Activated effector memory CD4-positive, alpha-beta T cell treated with anti-CD3 and anti-CD28 coated beads, Interleukin-2, amount 50 U/mL, for 16 hours (primary cell): Measurements from ENCODE around the gene LOXL1.

Experiments used
- DNase-seq: peaks from one replicate; pipeline ENCODE4 v3.0.0-alpha.2; 2020

The LOXL1 gene

DNA sequence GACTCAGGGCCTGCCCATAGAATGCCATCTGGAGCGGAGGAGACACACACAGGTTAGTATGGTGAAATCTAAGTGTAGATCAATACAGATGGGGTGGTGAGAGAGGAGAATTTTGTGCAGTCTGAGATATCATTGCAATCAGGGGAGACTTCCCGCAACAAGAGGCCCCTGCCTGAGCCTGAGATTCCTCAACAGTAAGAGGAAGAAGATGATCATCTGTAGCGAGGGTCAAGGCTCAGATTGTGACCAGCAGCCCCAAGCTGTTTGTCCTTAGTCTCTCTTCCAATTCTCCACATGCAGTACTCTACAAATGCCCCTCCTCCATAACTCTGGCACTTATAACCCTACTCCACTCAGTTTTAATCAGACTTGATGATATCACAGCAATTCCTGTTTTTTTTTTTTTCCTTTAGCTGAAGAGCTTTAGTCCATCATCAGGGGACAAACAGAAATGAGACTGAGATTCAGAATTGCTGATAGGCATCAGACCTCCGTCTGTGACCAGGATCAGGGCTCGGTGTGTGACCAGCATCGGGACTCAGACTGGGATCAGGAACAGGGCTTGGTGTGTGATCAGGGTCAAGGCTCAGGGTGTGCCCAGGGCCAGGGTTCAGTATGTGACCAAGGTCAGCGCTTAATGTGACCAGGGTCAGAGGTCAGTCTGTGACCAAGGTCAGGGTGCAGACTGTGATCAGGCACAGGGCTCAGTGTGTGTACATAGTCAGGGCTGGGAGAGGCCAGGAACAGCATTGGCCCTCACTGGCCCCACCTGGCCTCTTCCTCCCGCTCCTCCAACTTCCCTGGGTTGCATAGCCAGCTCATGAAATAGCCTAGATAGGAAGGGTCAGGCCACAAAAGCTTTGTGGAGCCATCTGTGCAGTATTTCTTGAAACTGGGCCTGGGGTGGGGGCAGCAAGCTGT, 14.1 kb downstream of the LOXL1 start:
- DNase-seq: no peak

DNA sequence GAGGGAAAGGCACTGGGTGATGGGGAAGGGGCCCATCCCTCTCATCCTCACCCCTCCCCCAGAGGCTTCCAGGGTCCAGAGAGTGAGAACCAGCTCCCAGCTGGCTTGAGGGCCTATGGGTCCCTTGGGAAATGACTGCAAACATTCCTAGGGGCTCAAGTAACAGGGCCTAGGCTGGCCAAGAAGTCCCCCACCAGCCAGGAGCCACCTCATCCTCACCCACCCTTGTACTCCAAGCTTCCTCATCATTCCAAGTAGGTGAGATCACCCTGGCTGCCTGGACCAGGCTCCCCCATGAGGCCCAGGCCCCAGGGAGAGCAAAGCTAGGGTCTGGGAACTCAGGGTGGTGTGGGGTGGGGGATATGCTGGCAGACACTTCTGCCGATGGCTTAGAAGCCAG, 14.8 kb downstream of the LOXL1 start:
- no peak for DNase-seq

DNA sequence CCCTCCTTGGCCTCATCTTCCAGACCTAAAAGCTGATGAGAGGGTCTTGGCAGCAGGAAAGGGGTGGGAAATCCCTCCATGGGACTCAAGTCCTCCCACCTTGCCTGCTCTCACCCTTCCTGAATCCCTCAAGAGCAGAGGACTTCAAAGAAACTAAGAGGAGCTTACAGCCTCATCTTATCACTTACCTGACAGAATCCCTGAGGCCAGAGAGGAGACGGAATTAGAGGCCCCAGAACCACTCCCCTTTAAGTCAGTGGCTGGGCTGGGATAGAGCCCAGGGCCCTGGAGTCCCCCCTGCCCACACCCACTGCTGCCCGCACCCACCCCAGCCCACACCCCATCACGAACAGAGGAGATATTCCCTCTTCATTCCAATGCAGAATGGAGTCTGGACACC, 15.2 kb downstream of the LOXL1 start:
- no peak for DNase-seq

DNA sequence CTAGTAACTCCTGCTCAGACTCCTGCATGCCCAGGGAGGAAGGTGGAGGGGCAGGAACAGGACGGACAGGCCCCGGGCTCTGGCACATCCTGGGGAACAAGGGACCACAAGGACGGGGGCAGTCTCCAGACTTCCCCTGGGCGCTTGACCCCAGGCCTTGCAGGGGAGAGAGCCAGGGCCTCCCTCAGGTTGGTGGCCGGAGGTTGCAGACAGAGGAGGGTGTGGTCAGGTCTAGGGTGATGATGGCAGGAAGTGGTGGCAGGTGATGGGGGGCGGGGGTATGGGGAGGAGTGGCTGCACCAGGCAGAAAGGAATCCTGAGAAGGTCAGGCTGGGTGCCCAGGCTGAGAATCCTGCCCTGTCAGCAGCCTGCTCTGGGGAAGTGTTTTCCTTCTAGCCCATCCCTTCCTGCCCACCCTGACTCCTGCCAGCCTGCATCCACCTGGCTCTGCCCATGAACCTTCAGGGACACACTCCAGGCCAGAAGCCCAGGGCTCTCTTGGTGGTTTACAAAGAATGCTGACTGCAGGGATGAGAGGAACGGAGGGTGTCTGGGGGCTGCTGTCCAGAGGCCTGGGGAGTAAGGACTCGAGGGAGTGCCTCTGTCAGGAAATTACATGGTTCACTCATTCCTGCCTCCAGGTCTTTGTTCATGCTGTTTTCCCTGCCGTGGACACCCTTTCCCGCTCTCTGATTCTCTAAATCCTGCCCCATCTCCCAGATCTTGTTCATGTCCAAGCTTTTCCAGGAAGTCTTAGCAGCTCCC, 15.8 kb downstream of the LOXL1 start:
- no peak for DNase-seq

DNA sequence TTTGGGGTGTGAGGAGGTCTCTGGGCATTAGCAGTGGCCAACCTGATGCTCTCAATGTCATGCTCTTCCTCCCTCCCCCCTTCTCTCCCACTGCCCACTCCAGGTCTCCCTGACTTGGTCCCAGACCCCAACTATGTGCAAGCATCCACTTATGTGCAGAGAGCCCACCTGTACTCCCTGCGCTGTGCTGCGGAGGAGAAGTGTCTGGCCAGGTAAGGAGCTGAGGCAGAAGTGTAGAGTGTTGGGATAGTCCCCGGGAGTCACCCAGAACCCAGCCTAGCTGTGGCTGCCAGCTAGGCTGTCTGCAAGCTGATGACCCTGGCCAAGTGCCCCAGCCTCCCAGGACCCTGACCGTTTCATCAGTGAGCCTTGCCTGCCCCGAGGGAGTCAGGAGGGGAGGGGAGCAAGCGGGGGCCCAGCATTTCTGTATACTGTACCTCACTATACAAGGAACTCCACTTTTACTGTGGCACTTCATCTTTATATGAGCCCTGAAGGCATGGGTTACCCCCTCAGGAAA, 16.5 kb downstream of the LOXL1 start:
- no peak for DNase-seq

DNA sequence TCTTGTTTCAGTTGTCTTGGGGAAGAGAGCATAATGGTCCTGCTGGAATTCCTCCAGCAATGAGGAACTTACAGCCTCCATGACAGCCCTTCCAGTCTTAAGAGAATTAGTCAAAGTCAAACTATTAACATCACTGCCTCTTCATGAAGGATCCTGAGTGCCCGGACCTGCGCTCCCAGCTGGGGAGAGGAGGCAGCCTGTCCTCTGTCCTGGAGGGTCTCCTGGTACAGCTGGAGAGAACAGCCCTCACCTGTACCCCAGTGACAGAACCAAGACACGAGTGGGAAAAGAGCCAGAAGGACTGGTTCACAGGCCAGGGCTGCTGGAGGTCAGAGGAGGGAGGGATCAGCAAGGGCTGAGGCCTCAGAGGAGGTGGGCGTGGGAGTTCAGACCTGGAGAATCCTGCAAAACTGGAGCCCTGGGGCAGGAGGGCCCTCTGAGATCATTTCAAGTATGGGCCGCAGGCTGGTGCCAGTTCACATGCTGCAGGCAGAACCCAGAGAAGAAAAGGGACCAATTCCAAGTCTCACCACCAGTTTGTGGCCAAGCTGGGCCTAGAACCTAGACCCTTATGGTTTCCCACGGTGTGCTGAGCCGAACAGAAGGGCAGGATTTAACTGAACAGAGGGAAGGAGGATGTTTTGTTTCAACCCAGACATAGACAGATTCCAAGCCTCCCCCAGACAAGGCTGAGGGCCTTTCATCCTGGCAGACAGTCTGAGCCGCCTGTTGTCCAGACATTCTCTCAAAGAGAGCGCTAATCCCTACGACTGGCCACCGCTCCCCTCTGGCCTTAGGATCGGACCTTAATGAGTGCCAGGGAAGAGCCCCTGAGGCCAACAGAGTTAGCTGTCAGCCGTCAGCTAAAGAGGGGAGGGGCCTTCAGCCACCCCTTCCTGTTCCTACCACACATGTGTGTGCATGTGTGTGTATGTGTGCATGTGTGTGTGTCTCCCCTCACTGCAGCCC, 18.2 kb downstream of the LOXL1 start:
- no peak for DNase-seq

DNA sequence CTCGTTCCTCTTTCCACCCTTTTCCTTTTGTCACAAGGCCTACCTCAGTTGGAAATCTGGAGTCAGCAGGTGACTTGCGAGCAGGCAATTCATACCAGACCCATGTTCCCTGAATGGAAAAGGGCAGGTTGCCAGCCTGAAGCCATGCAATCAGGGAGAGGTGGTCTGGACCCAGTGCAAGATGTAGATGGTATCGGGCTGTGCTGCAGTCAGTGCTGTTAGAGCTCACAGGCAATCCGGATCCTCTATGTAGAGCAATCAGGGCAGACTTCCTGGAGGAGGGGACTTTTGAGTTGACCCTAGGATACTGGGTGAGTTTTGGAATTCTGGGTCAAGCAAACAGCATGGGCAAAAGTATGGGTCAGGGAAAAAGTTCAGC, 18.9 kb downstream of the LOXL1 start:
- DNase-seq: no peak

DNA sequence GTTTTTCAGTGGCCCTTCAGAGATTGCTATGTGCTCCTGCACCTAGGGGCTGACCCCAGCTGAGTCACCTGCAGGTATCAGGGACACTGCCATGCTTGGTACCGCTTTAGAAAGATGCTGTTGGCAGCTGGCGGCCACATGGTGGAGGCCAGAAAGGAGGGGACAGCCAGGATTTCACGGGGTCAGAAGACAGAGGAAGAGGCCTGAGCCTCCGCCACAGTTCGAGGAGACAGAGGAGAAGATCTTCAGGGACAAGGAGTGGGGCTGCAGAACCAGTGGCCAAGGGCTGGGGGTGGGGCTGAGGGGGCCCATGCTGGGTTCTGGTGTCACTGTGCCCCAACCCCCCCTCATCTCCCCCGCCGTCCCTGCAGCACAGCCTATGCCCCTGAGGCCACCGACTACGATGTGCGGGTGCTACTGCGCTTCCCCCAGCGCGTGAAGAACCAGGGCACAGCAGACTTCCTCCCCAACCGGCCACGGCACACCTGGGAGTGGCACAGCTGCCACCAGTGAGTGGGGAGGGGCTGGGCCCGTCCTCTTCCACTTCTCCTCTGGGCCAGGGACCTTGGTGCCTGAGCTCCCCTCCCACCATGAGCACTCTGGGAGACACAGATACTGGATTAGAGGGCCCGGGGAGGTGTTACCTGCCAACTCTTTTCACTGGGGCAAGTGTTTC, 19.9 kb downstream of the LOXL1 start:
- no peak for DNase-seq

DNA sequence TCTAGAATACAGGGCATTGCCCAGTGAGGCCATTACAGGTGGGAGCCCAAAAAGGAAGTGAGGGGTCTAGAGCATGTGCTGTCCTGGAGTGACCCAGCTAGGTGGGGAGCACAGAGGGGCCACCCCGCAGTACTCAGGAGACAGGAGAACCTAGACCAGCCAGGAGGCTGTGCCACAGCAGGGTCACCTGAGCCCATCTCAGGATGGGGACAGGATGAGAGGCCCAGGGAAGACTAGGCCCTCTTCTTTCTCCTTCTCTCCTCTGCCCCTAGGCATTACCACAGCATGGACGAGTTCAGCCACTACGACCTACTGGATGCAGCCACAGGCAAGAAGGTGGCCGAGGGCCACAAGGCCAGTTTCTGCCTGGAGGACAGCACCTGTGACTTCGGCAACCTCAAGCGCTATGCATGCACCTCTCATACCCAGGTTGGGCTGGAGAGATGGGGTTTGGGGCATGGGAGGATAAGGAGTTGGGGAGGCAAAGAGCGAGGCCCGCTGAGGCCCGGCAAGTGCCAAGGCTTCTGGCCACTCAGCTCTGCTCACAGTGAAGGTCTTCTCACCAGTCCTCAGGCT, 20.6 kb downstream of the LOXL1 start:
- DNase-seq: no peak

DNA sequence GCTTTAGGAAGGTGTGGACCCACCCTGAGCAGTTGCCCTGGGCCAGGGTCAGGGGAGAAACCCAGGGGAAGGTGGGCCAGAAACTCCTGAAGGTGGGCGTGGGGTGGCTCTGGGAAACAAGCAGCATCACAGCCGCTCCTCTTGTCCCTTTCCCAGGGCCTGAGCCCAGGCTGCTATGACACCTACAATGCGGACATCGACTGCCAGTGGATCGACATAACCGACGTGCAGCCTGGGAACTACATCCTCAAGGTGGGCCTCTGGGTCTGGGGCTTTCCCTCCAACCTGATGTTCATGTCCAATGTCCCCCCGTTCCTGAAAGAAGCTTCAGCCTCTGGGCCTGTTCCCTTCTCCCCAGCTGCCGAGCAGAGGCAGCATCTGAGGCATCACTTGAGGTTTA, 21.4 kb downstream of the LOXL1 start:
- DNase-seq: no peak

DNA sequence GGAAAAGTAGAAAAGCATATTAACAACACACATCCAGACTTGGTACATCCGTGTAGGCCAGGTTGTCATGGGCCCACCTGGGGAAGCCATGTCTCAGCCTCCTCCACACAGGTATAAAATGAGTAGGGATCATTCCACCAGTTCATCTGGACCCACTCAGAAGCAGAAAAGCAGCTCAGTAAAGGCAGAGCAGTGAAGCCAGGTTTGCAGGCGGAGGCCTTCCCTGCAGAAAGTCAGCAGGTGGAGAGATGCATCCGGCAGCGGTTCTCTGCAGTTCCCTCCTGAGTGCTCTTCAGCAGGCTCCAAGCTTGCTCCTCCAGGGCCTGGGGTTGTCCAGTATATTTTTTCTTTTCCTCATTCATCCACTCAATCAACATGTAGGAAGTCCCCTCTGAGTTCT, 22.1 kb downstream of the LOXL1 start:
- no peak for DNase-seq

DNA sequence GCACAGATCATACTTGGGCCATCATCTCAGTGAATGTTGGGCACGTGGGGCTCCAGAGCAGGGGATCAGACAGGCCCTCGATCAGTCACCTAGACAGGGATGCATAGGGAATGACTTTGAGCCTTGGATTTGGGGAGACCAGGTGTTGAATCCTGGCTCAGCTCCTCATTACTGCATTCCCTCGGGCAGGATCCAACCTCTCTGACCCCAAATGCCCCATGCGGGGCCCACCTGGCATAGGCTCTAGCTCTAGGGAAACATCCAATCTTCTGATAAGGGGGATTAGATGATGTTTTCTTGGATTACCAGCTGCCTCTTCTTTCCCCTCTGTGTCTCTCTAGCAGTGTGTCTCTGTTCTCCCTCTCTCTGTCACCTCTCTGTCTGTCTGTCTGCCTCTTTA, 22.7 kb downstream of the LOXL1 start:
- DNase-seq: no peak

DNA sequence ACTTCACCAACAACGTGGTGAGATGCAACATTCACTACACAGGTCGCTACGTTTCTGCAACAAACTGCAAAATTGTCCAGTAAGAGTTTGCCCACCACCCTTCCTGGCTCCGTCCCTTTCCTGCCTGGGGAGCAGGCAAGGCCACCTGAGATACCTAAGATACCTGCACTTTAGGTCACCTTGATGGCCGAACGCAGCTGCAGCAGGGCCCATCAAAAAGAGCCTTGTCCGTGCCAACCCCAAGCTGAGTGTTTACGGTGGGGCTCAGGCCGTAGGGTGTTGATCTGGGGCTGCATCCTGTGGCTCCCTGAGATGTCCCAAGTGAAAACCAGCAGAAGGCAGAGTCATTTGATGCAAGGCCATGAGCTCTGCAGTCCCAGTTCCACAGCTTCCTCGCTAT, 23.2 kb downstream of the LOXL1 start:
- DNase-seq: no peak

DNA sequence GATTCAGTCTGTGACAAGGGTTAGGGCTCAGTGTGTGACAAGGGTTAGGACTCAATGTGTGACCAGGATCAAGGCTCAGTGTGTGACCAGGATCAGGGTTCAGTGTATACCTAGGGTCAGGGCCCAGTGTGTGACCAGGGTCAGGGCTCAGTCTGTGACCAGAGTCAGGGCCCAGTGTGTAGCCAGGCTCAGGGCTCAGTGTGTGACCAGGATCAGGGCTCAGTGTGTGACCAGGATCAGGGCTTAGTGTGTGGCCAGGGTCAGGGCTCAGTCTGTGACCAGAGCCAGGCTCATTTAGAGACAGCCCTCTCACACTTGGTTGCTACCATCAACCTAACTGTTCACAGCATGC, 24.2 kb downstream of the LOXL1 start:
- no peak for DNase-seq

DNA sequence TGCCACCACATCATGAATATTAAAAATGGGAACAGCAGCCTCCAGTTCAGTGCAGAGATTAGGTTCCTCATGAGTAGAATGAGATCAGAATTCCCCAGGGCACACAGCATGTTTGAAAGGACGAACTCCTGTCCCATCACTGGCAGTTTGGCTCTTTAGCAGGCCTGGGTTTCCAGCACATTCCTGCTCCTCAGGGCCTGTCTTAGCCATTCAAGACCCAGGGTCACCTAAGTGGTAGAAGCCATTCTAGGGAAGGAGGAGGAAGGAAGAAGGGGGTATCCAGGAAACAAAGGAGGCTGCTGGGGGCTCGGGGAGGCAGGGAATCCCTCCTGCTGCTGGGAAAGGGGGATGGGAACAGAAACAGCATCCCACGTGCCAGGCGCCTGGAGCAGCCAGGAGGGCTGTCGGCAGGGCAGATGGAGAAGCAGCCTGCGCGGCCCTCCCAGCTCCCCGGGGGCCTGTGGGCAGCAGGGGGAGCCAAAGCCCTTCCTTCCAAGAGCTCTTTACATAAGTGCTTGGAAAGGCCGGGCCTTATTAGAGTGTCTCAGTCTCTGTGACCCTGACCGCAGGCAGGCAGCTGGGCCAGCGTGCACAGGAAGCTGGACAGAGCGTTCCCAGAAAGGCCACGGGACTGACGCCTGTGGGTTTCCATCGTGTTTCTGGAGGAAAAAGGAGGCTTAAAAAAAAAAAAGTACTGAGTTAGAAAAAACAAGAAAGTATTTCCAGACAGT, 24.7 kb downstream of the LOXL1 start:
- peak; percentile 87 for DNase-seq

DNA sequence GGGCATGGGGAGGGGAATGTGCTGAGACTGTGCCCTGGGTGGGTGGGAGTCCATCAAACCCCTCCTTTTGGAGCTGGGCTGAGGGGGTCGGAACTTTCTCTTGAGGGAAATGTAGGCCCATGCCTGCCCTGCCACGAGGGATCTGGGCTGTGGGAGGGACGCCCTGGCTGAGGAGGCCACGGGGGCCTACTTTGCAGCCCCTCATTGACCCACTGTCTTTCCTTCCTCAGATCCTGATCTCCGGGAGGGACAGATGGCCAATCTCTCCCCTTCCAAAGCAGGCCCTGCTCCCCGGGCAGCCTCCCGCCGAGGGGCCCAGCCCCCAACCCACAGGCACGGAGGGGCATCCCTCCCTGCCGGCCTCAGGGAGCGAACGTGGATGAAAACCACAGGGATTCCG, 25.3 kb downstream of the LOXL1 start:
- DNase-seq: no peak

DNA sequence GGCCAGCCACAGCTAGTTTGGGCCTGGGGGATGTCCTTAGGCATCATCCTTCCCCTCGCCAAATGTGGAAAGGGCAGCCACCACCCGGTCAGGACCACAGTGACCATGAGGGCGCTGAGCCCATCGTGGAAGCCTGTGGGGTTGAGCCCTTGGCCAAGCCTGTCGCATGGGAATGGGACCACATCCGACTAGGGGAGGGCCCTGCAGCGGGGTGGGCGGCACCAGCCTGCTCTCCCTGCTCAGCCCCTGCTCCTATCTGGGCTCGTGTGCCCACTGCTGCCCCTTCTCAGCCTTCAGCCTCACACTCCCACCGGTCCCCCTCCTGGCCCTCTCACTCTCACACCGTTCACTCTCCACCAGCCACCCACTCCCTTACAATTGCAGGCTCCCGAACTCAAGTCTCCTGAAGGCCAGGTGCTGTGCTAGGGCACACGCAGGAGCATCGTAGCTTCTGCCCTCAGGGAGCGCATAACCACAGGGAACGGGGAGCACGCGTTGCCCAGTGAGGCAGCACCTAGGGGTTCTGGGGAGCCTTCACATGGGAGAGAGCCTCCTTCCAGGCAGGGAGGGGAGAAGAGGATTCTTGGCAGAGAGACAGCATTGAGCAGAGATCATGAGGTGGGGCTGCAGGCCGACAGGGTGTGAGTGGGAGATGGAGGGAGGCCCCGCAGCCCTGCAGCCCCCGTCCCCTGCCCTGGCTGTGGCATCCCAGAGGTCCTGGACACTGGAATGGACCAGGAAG, 26.1 kb downstream of the LOXL1 start:
- DNase-seq: no peak

DNA sequence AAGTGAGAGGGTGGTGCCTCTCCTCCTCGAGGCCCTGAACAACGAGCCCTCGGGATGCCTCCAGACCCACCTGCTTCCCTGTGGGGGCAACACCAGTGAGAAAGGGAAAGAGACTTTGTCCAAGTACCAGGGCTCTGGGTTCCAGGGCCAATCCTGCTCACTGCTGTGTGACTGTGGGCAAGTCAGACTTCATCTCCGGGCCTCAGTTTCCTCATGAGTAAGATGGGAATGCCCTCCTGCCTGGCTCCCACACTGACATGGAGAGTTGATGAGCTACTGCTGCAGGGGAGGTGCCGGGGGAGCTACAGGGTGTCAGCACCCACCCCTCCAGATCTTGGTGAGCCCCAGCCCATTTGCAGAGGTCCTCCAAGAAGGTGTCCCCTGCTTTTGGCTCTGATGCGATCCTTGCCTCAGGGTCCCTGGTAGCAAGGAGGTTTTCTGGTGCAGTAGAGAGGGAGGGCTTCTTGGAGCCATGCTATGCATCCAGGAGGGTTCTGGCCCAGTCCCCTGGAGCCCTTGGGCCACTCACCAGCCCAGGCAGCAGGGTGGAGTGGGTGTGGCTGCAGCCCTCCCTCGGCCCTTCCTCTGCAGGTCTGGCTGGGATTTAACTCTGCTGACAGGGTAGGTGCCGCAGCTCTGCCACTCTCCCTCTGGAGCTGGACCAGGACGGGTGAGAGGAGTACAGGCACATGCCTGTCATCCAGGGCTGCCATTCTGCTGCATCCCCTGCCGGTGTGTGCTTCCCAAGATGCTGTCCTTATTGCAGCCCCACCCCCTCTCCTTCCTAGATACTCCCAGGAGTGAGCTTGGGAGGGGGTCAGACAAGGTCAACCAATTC, 26.9 kb downstream of the LOXL1 start:
- DNase-seq: peak; percentile 41
